H1 (cell line): ENCODE results near the gene PRCP. TPM values are rescaled to one million over a fixed set of nuclear protein-coding genes. Genes with fewer than 3 reads are reported as not detected.

ENCODE experiments used
- CHD7 ChIP-seq: fragments of 300-600 bp; sonication (generic); IDR thresholded peaks from 2 replicates; pipeline ENCODE4 v1.7.1; 2012; ENCODE audit warnings: low read length, moderate library complexity, mild to moderate bottlenecking, inconsistent platforms; ENCODE audit not compliant: insufficient replicate concordance
- CREB1 ChIP-seq: IDR thresholded peaks from 2 replicates; pipeline ENCODE4 v1.6.1; 2012; ENCODE audit warnings: inconsistent platforms
- CTBP2 ChIP-seq: IDR thresholded peaks from 2 replicates; pipeline ENCODE4 v1.7.0; 2011; ENCODE audit warnings: borderline replicate concordance, mild to moderate bottlenecking, moderate library complexity, mixed read lengths, low read length; ENCODE audit not compliant: insufficient read depth, insufficient read length
- RXRA ChIP-seq: IDR thresholded peaks from 2 replicates; pipeline ENCODE4 v1.6.1; 2011; ENCODE audit warnings: low read depth, mild to moderate bottlenecking, low read length, moderate library complexity; ENCODE audit not compliant: insufficient read depth
- SIN3A ChIP-seq, 2 experiments: IDR thresholded peaks in 1 of 2; conservative IDR thresholded peaks in 1 of 2; 2 replicates each; pipeline ENCODE4 v1.6.1; 2011 to 2012; ENCODE audit warnings: low read length in 2 of 2, improper control_type of control experiment in 1 of 2, low read depth in 1 of 2, mild to moderate bottlenecking in 1 of 2
- SIRT6 ChIP-seq: IDR thresholded peaks from one replicate; pipeline ENCODE4 v1.7.1; 2012; ENCODE audit warnings: low read length, inconsistent platforms
- TAF1 ChIP-seq: IDR thresholded peaks from 2 replicates; pipeline ENCODE4 v1.6.1; 2011; ENCODE audit warnings: mild to moderate bottlenecking, low read depth, low read length
- polyA plus RNA-seq, 7 experiments: library from polyadenylated mRNA; depleted of rRNA in 3 of 7; stranded (reverse) in 5 of 7; unstranded in 2 of 7; fragments of >200 nt in 5 of 7; fragments of 200-250 nt in 2 of 7; gene quantifications; 1 replicate in 5 of 7; 2 replicates in 1 of 7; 4 replicates in 1 of 7; pipeline versions ENCODE4 v1.2.1 to v1.2.3, GENCODE V29; 2011 to 2013; ENCODE audit warnings: missing spikeins in 2 of 7, mixed read lengths in 2 of 7
- total RNA-seq: library from RNA; stranded (reverse); fragmentation: NEBNext Ultra II Directional; extraction: Animal tissue kit (Norgen Biotek cat#: 25700); gene quantifications from 2 replicates; pipeline ENCODE4 v1.2.1, GENCODE V29; 2021
- TF ChIP-seq, protein P1 (sequence below): IDR thresholded peaks from 2 replicates; pipeline ENCODE4 v1.6.1; 2012; ENCODE audit warnings: low read length, inconsistent platforms

PRCP gene
- total and polyA plus RNA-seq, 2 of the 8 experiments (the other 6 are each of a cell fraction or from before 2014, with no cell fraction given): 63.8 to 84.4 TPM

DNA sequence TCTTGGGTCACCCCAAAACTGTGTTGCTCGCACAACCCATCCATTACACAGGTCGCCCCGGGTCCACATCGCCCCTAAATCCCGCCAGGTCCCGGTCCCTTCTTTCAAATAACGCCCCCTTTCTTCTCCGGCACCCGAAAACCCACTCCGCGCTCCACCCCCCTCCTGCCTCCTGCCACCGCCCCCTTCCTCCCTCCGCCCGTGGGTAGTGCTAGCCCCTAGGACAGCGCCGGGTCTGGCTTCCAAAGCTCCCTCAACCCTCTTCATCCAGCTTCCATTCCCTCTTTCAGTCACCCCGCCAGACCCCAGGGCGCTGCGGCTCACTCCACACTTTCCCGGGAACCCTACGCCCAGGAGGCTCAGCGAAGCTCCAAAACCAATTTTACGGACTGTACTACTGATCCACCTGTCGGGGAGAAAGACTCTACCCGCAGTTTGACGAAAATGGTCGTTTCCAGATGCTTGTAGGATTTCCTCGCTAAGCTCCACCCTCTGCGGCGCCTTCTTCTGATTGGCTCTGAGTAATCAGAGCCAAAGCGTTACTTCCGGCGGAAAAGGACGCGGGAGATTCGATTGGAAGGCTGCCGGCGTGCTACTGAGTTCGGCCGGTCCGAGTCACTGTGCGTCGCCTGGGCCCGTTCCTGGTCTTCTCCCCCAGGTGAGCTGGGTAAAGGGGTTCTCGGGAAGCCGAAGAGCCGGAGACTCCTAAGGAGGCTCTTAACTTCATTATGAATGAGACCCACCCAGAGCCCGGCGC is 1.1 kb upstream of the PRCP start, which contains the start of gene DDIAS (continued):
- TF ChIP-seq CHD7: no peak
- TF ChIP-seq, protein P1, sequence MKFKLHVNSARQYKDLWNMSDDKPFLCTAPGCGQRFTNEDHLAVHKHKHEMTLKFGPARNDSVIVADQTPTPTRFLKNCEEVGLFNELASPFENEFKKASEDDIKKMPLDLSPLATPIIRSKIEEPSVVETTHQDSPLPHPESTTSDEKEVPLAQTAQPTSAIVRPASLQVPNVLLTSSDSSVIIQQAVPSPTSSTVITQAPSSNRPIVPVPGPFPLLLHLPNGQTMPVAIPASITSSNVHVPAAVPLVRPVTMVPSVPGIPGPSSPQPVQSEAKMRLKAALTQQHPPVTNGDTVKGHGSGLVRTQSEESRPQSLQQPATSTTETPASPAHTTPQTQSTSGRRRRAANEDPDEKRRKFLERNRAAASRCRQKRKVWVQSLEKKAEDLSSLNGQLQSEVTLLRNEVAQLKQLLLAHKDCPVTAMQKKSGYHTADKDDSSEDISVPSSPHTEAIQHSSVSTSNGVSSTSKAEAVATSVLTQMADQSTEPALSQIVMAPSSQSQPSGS: 0 out of 2 replicates have a peak, but pooled peaks have one; percentile 26
- no peak for TF ChIP-seq SIRT6
- TF ChIP-seq RXRA: no peak
- TF ChIP-seq CTBP2: no peak
- TF ChIP-seq CREB1: peak; percentile 52
- peak; percentile 25 to 99; a peak in 2 of 4 replicates for TF ChIP-seq SIN3A (conservative IDR thresholded peaks at IDR 0.05 in 1 of 2, IDR thresholded peaks at IDR 0.05 in 1 of 2; ENCODE audit: low read depth in 1 of 2, low read length in 2 of 2)
- TF ChIP-seq TAF1: peak; percentile 86
